Lower leg skin (tissue), 4 donors: ENCODE data around the gene LDB3. TPM values are rescaled to one million over a fixed set of nuclear protein-coding genes. Genes with fewer than 3 reads are reported as not detected.
A peak's percentile ranks its signal among the peaks of the same experiment; 100 is the strongest.
"Not testable (repeated sequence)": the region's sequence is repeated elsewhere in the genome, so short reads cannot be mapped to it uniquely, and the experiment has no call there.

ENCODE experiments used
- DNase-seq, 2 donors: peaks; one replicate each; pipeline ENCODE4 v3.0.0-alpha.2; 2019; ENCODE audit warnings: low spot score in 2 of 2
- H3K4me3 ChIP-seq: fragments of 200-600 bp; sonication (generic); 2 replicates; pipeline ENCODE4 v1.5.1; 2017; ENCODE audit warnings: mild to moderate bottlenecking, low read depth; ENCODE audit not compliant: poor library complexity, severe bottlenecking
- CTCF ChIP-seq, 3 donors: fragments of 450-650 bp; IDR thresholded peaks; one replicate each; pipeline ENCODE4 v1.5.1; 2016; ENCODE audit warnings: antibody characterized with exemption in 3 of 3, mild to moderate bottlenecking in 3 of 3, moderate library complexity in 2 of 3
- POLR2A ChIP-seq, 2 donors: fragments of 450-650 bp; IDR thresholded peaks; one replicate each; pipeline ENCODE4 v1.6.1; 2016 to 2017; ENCODE audit warnings: antibody characterized with exemption in 2 of 2, mild to moderate bottlenecking in 1 of 2, moderate library complexity in 1 of 2
- WGBS, 2 donors: methylation state at CpG; one replicate each; pipeline ENCODE4 v1.1.5; 2018; 5-methylcytosine and 5-hydroxymethylcytosine counted together
- intact Hi-C: fragments of 100-400 bp; cut with DNase I; formaldehyde crosslinking; loops from one replicate; pipeline ENCODE4 v1.15.0; 2023; ENCODE audit warnings: low total_unique reads
- total RNA-seq, 4 donors: library from RNA; depleted of rRNA; stranded (reverse); fragments of >200 nt; gene quantifications; one replicate each; pipeline ENCODE4 v1.1.0, GENCODE V29; 2016

LDB3 gene
- total RNA-seq, 4 donors from 2014 or later, result 0.46 to 2.9 (median 0.83) TPM

GRCh38 chr10:86636311-86636710 is 32.0 kb upstream of the LDB3 start:
- DNase-seq, result no peak
- H3K4me3 ChIP-seq, result no peak overlapping the region
- no peak for TF ChIP-seq POLR2A (IDR thresholded peaks at IDR 0.05)
- no peak for TF ChIP-seq CTCF (IDR thresholded peaks at IDR 0.05)
- 75 to 78% methylated on average over 2 of the region's 2 CpGs for WGBS, 2 donors
- intact Hi-C loops, result no loop called here

GRCh38 chr10:86642021-86642420 is 26.3 kb upstream of the LDB3 start:
- intact Hi-C loops, result no loop called here

GRCh38 chr10:86642499-86642898 is 25.8 kb upstream of the LDB3 start:
- WGBS, 2 donors, result 45 to 62% methylated on average over 5 of the region's 5 CpGs
- no peak for TF ChIP-seq POLR2A (IDR thresholded peaks at IDR 0.05)
- no peak for TF ChIP-seq CTCF (IDR thresholded peaks at IDR 0.05)
- DNase-seq, result peak; percentile 27 to 53
- intact Hi-C loops, result no loop called here
- no peak overlapping the region for H3K4me3 ChIP-seq

More at GRCh38 chr10:86642021-86642420, 26.3 kb upstream of the LDB3 start:
- DNase-seq, result no peak
- H3K4me3 ChIP-seq, result no peak overlapping the region
- TF ChIP-seq POLR2A (IDR thresholded peaks at IDR 0.05) (no peak), CTCF (IDR thresholded peaks at IDR 0.05) (no peak)

GRCh38 chr10:86644152-86644793 is 24.0 kb upstream of the LDB3 start:
- H3K4me3 ChIP-seq, result no peak overlapping the region
- intact Hi-C loops, result no loop called here
- TF ChIP-seq CTCF (IDR thresholded peaks at IDR 0.05) (no peak), POLR2A (IDR thresholded peaks at IDR 0.05) (no peak)
- peak; percentile 75 to 88 for DNase-seq
- WGBS, 2 donors, result 24 to 37% methylated on average over 5 of the region's 5 CpGs

GRCh38 chr10:86644794-86645445 is 23.4 kb upstream of the LDB3 start:
- H3K4me3 ChIP-seq, result no peak overlapping the region
- DNase-seq, result peak; percentile 15 to 74
- whole genome bisulfite sequencing, 2 donors, result 76 to 91% methylated on average over 5 of the region's 5 CpGs
- intact Hi-C loops, result no loop called here
- TF ChIP-seq POLR2A (IDR thresholded peaks at IDR 0.05) (no peak), CTCF (IDR thresholded peaks at IDR 0.05) (no peak)

GRCh38 chr10:86645621-86646165 is 22.6 kb upstream of the LDB3 start:
- intact Hi-C loops, H3K4me3 ChIP-seq: not testable (repeated sequence)
- WGBS, 2 donors, result 94 to 99% methylated on average over 5 of the region's 5 CpGs
- peak in 1 of 2 donors; percentile 68 for DNase-seq
